ENCODE measurements around the gene CFAP44. TPM values are rescaled to one million over a fixed set of nuclear protein-coding genes. Genes with fewer than 3 reads are reported as not detected.
"Not testable (repeated sequence)": the region's sequence is repeated elsewhere in the genome, so short reads cannot be mapped to it uniquely, and the experiment has no call there.

Gene CFAP44, protein sequence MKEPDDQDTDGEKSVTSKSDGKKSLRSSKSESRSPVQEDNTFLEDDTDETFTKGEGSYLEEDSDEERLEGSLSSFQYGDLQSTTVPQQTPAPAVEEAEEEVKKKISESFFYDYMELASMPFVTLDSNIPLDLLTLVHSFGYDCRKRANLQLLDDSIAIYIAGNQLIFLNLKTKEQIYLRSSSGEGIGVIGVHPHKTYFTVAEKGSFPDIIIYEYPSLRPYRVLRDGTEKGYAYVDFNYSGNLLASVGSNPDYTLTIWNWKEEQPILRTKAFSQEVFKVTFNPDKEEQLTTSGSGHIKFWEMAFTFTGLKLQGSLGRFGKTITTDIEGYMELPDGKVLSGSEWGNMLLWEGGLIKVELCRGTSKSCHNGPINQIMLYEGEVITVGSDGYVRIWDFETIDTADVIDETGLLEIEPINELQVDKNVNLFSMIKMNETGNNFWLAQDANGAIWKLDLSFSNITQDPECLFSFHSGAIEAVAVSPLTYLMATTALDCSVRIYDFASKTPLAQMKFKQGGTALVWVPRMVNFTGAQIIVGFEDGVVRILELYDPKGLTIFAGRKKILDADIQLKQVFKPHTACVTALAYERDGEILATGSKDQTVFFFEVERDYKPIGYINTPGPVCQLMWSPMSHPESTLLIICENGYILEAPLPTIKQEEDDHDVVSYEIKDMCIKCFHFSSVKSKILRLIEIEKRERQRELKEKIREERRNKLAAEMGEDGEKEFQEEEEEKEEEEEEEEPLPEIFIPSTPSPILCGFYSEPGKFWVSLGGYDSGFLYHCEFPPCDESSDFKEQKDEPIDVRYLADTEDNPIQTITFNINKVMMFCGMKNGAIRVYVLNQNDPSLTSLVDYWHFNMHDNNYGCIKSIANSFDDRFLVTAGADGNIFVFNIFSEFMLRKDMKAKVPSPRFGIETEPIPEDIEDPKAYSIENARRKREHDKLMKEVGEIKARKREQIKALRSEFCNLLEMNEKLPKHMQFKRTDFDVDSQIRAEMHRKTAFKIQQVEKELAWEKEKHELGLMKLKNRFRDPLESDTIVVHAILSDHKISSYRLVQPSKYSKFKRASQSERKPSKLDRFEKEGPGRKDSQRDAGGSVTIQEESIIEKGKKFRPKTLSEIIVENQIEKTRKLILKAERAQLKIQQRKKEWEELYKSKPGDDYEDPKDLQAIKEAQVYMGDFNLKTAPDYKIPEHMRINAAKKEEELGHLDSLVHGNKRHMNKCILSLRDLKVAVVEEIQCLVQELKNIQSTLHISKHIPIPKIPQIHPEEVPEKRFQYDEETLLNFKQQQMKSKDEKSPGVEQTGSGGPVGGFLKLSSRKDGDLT (N-terminal part only)
- total RNA-seq, result under 1 TPM; 0.52 to 0.76 TPM

DNA sequence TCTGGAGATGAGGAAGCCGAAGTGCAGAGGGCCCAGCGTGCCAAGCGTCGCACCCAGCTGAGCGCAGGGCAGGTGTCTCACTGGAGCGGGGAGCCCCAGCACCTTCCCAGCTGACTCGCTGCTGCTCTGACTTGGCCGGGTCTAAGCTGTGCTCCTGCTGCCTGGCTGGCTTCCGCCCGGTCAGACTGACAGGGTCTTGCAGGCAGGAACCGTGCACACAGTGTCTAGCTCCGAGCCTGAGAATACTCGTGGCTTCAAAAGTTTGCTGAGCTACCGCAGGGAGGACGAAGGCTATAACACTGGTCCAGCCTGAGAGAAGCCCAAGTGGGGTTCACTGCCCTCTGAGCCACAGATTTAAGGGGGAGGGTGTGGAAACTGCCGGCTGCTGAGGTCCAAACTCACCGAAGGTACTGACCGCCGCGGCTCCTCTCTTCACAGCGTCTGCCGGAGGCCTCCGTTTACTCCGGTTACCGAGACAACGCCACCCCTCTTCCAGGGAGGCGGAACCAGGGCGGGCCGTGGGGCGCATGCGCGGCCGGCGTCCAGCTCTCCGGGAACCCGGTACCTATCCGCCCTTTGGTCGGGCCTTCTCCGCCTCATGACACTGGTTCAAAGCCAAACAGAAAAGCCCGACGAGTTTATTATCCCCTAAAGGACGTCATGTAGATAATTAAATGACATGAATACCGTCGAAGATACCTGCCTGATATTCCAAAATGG is at the start of gene CFAP44:
CFAP44 (minus strand) TSS at position 443 of the 720 bp plus-strand sequence. CDS start 7,829 bp downstream, outside the sequence.
- H3K36me3 Mint-ChIP-seq (ENCODE audit: low read depth), result peaks cover 8% of the 10 kb centered on the region
- intact Hi-C loops (cut with micrococcal nuclease), result no loop called here
- CTCF ChIA-PET, result interaction anchor here (0.6 to 1.1 kb wide), 2 partner anchors 15 to 124 kb away, joined by 3 read pairs; no protein-coding TSS in a partner anchor
- H3K9me3 Mint-ChIP-seq, result no peaks in the 10 kb centered on the region
- no peaks in the 10 kb centered on the region for H3K27me3 Mint-ChIP-seq (ENCODE audit: low read depth)
- H3K4me1 Mint-ChIP-seq (ENCODE audit: low read depth), result no peaks in the 10 kb centered on the region
- peak; percentile 35 for DNase-seq
- no peak within 1 kb of the TSS for H3K27ac Mint-ChIP-seq
- peak within 1 kb of the TSS; percentile 8 for H3K4me3 Mint-ChIP-seq

DNA sequence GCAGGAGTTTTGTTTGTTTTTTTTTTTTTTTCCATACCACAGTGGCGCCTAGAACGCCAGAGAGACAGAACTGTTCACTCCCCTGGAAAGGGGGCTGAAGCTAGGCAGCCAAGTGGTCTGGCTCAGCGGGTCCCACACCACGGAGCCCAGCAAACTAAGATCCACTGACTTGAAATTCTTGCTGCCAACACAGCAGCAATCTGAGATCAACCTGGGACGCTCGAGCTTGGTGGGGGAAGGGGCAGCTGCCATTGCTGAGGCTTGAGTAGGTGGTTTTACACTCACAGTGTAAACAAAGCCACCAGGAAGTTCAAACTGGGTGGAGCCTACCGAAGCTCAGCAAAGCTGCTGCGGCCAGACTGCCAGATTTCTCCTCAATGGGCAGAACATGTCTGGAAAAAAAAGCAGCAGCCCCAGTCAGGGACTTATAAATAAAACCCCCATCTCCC is 43.9 kb upstream of the CFAP44 start:
- Mint-ChIP-seq H3K4me3 (no peak overlapping the region), H3K9me3 (peaks cover 5% of the 10 kb centered on the region), H3K36me3 (ENCODE audit: low read depth) (peaks cover 26% of the 10 kb centered on the region), H3K27me3 (ENCODE audit: low read depth) (no peaks in the 10 kb centered on the region), H3K4me1 (ENCODE audit: low read depth) (no peaks in the 10 kb centered on the region), H3K27ac (no peak overlapping the region)
- intact Hi-C loops (cut with micrococcal nuclease), result no loop called here
- peak; percentile 14 for DNase-seq
- CTCF ChIA-PET, result no interaction called here

DNA sequence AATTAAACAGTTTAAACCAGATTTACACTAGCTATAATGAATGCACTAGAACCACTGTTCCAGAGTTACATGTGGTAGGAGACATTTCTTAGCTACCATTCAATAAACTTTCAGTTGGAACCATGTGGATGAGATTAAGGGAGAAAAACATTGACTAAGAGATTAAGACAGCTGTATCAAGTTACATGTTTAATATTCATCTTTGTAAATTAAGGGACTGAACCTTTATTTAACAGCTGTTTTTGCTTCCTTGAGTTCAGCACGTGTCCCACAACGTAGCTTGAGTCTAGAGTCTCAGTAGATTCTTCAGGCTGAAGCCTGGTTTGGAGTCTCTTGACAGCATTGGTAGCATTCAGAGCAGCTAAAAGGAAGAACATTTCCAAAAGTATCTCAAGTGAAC is 27.2 kb upstream of the CFAP44 start:
- Mint-ChIP-seq H3K4me1 (ENCODE audit: low read depth) (no peaks in the 10 kb centered on the region), H3K27ac (no peak overlapping the region), H3K9me3 (peaks cover 1% of the 10 kb centered on the region), H3K27me3 (ENCODE audit: low read depth) (no peaks in the 10 kb centered on the region), H3K36me3 (ENCODE audit: low read depth) (peaks cover 39% of the 10 kb centered on the region), H3K4me3 (no peak overlapping the region)
- intact Hi-C loops (cut with micrococcal nuclease), result no loop called here
- CTCF ChIA-PET, result interaction anchor here (1.1 kb wide), 1 partner anchor 25 kb away, joined by 3 read pairs; no protein-coding TSS in a partner anchor
- no peak for DNase-seq

DNA sequence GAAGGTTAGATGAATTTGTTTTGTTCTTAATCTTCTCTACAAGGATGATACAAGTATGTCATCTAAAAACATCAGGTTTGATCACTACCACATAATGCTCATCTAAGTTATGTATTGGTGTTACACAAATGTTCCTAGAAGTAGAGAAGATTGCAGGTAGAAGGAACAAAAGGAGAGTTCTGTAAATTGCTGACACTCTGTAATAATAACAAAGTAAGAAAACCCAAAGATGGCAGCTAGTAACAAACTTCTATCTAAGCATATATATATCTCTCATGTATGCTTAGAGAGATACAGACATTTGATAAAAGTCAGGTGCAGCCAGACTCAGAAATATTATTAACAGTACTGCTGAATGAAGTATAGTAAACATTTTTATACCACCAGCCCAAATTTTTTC is 20.2 kb upstream of the CFAP44 start:
- Mint-ChIP-seq H3K27me3 (ENCODE audit: low read depth) (no peaks in the 10 kb centered on the region), H3K4me3 (no peak overlapping the region), H3K36me3 (ENCODE audit: low read depth) (peaks cover 44% of the 10 kb centered on the region), H3K27ac (no peak overlapping the region), H3K9me3 (no peaks in the 10 kb centered on the region), H3K4me1 (ENCODE audit: low read depth) (no peaks in the 10 kb centered on the region)
- DNase-seq, result no peak
- CTCF ChIA-PET, result no interaction called here
- intact Hi-C loops (cut with micrococcal nuclease), result no loop called here

- CTCF ChIA-PET; H3K4me3 Mint-ChIP-seq; H3K27me3 Mint-ChIP-seq (ENCODE audit: low read depth); H3K27ac Mint-ChIP-seq; DNase-seq; H3K9me3 Mint-ChIP-seq; intact Hi-C loops (cut with micrococcal nuclease); H3K4me1 Mint-ChIP-seq (ENCODE audit: low read depth): not testable (repeated sequence)
- H3K36me3 Mint-ChIP-seq (ENCODE audit: low read depth), result peaks cover 34% of the 10 kb centered on the region
Measured at GRCh38 chr3:113458554-113458953, 17.3 kb upstream of the CFAP44 start.

- Mint-ChIP-seq H3K27me3 (ENCODE audit: low read depth) (no peaks in the 10 kb centered on the region), H3K9me3 (no peaks in the 10 kb centered on the region), H3K27ac (no peak overlapping the region), H3K36me3 (ENCODE audit: low read depth) (peaks cover 33% of the 10 kb centered on the region), H3K4me1 (ENCODE audit: low read depth) (no peaks in the 10 kb centered on the region), H3K4me3 (no peak overlapping the region)
- no peak for DNase-seq
- intact Hi-C loops (cut with micrococcal nuclease), result no loop called here
- CTCF ChIA-PET, result no interaction called here
Measured at GRCh38 chr3:113455446-113455845, 14.2 kb upstream of the CFAP44 start.

GRCh38 chr3:113454630-113455029 is 13.3 kb upstream of the CFAP44 start:
- H3K9me3 Mint-ChIP-seq, result no peaks in the 10 kb centered on the region
- H3K4me1 Mint-ChIP-seq (ENCODE audit: low read depth), result no peaks in the 10 kb centered on the region
- CTCF ChIA-PET, result no interaction called here
- no peak overlapping the region for H3K27ac Mint-ChIP-seq
- intact Hi-C loops (cut with micrococcal nuclease), result no loop called here
- no peak for DNase-seq
- H3K36me3 Mint-ChIP-seq (ENCODE audit: low read depth), result peaks cover 25% of the 10 kb centered on the region
- no peak overlapping the region for H3K4me3 Mint-ChIP-seq
- no peaks in the 10 kb centered on the region for H3K27me3 Mint-ChIP-seq (ENCODE audit: low read depth)

GRCh38 chr3:113454057-113454456 is 12.8 kb upstream of the CFAP44 start:
- CTCF ChIA-PET, result no interaction called here
- Mint-ChIP-seq H3K4me3 (no peak overlapping the region), H3K36me3 (ENCODE audit: low read depth) (peaks cover 20% of the 10 kb centered on the region), H3K9me3 (no peaks in the 10 kb centered on the region), H3K27me3 (ENCODE audit: low read depth) (no peaks in the 10 kb centered on the region), H3K27ac (no peak overlapping the region), H3K4me1 (ENCODE audit: low read depth) (no peaks in the 10 kb centered on the region)
- intact Hi-C loops (cut with micrococcal nuclease), result no loop called here
- DNase-seq, result no peak

- no peak overlapping the region for H3K4me3 Mint-ChIP-seq
- CTCF ChIA-PET, result no interaction called here
- intact Hi-C loops (cut with micrococcal nuclease), result no loop called here
- no peak for DNase-seq
- no peaks in the 10 kb centered on the region for H3K9me3 Mint-ChIP-seq
- no peaks in the 10 kb centered on the region for H3K4me1 Mint-ChIP-seq (ENCODE audit: low read depth)
- H3K36me3 Mint-ChIP-seq (ENCODE audit: low read depth), result peaks cover 20% of the 10 kb centered on the region
- H3K27me3 Mint-ChIP-seq (ENCODE audit: low read depth), result no peaks in the 10 kb centered on the region
- H3K27ac Mint-ChIP-seq, result no peak overlapping the region
Measured at GRCh38 chr3:113450911-113451310, 9.6 kb upstream of the CFAP44 start.

DNA sequence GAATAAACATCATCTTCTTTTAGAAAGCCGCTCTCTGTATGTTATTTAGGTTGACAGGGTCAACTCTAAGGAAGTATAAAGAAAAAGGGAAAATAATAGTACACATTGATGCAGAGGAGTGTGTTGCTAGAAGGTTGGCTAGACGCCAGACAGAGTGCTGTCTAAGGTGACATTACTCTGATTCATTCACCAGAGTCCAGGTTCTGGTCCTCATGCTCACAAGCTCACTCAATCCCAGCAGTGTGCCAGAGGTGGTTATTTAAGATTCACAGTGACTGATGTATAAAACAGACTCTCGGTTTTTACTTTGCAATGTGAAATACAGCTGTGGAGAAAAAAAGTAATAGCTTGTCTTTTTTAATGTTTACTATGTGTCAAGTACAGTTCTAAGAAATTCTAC is 1.7 kb downstream of the CFAP44 start:
- H3K27me3 Mint-ChIP-seq (ENCODE audit: low read depth), result no peaks in the 10 kb centered on the region
- intact Hi-C loops (cut with micrococcal nuclease), result no loop called here
- DNase-seq, result no peak
- peaks cover 9% of the 10 kb centered on the region for H3K36me3 Mint-ChIP-seq (ENCODE audit: low read depth)
- no peaks in the 10 kb centered on the region for H3K9me3 Mint-ChIP-seq
- no peak overlapping the region for H3K27ac Mint-ChIP-seq
- H3K4me1 Mint-ChIP-seq (ENCODE audit: low read depth), result no peaks in the 10 kb centered on the region
- CTCF ChIA-PET, result no interaction called here
- no peak overlapping the region for H3K4me3 Mint-ChIP-seq

DNA sequence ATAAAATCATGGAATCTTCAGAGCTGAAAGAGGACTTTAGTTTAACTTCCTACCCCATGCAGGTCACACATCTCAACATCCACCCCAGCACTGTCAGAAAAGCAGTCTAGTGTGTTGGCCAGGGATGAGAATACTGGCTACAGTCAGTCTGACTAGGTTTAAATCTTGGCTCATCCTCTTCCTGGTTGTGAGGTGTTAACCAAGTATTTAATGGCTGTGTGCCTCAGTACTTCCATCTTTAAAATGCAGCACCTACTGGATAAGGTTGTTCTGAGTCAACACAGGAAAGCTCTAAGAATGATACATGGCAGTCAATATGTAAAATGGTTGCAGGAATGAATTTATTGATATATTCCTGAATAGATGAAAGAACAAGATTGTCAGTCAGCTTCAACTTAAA is 3.1 kb downstream of the CFAP44 start:
- Mint-ChIP-seq H3K36me3 (ENCODE audit: low read depth) (peaks cover 9% of the 10 kb centered on the region), H3K9me3 (no peaks in the 10 kb centered on the region), H3K27ac (no peak overlapping the region), H3K27me3 (ENCODE audit: low read depth) (no peaks in the 10 kb centered on the region), H3K4me1 (ENCODE audit: low read depth) (no peaks in the 10 kb centered on the region), H3K4me3 (no peak overlapping the region)
- DNase-seq, result no peak
- intact Hi-C loops (cut with micrococcal nuclease), result no loop called here
- CTCF ChIA-PET, result no interaction called here

Data from activated naive CD4-positive, alpha-beta T cell treated with anti-CD3 and anti-CD28 coated beads for 36 hours (primary cell).